ENCODE measurements around the gene NADK2. TPM values are rescaled to one million over a fixed set of nuclear protein-coding genes. Genes with fewer than 3 reads are reported as not detected.

The NADK2 gene
- total RNA-seq, 2 experiments from 2014 or later: 23.8 to 37.5 TPM

- DNase-seq (ENCODE audit: low spot score): no peak
- CTCF ChIA-PET (ENCODE audit: unreplicated experiment): no interaction called here
- peaks cover 100% of the 10 kb centered on the region for H3K36me3 ChIP-seq (ENCODE audit: insufficient read depth, low read length)
- H3K4me3 ChIP-seq (ENCODE audit: low read depth, low read length, poor library complexity, severe bottlenecking): no peak overlapping the region
- no peak for TF ChIP-seq CTCF (conservative IDR thresholded peaks at IDR 0.05; ENCODE audit: low read length)
- no peaks in the 10 kb centered on the region for H4K20me1 ChIP-seq (ENCODE audit: insufficient read depth, low read length)
- POLR2A ChIA-PET: interaction anchor here (1.1 to 3.2 kb wide), 2 partner anchors 11 to 16 kb away, joined by 3 to 17 read pairs; partner anchors contain the start of genes LMBRD2 and SKP2
- H3K9me3 ChIP-seq (ENCODE audit: low read length): no peaks in the 10 kb centered on the region
- H2AFZ ChIP-seq (ENCODE audit: low read length): no peak overlapping the region
- no peaks in the 10 kb centered on the region for H3K4me1 ChIP-seq (ENCODE audit: insufficient read depth, low read length, poor library complexity, severe bottlenecking)
- BruUV-seq (replicated peaks): no TSS peak
- no peak overlapping the region for H3K4me2 ChIP-seq (ENCODE audit: low read length)
- H3K79me2 ChIP-seq (ENCODE audit: insufficient read depth, low read depth, low read length): no peaks in the 10 kb centered on the region; the same call in 1 of the 2 replicates
- H3K27ac ChIP-seq (ENCODE audit: low read depth, low read length, poor library complexity, severe bottlenecking): no peak overlapping the region
- no peaks in the 10 kb centered on the region for H3K9me2 ChIP-seq (ENCODE audit: insufficient read depth, low read length)
- intact Hi-C loops (cut with micrococcal nuclease; ENCODE audit: unreplicated experiment): no loop called here
These were observed 73.0 kb downstream of the NADK2 start for GRCh38 chr5:36168737-36169136.

GRCh38 chr5:36164461-36164860 lies 77.3 kb downstream of the NADK2 start:
- POLR2A ChIA-PET: no interaction called here
- no peak overlapping the region for H3K4me2 ChIP-seq (ENCODE audit: low read length)
- TF ChIP-seq CTCF (conservative IDR thresholded peaks at IDR 0.05; ENCODE audit: low read length) (no peak), EZH2phosphoT487 (IDR thresholded peaks at IDR 0.05; ENCODE audit: borderline replicate concordance, low read depth, low read length) (no peak)
- DNase-seq (ENCODE audit: low spot score): no peak
- no peak overlapping the region for H3K4me3 ChIP-seq (ENCODE audit: low read depth, low read length, poor library complexity, severe bottlenecking)
- H3K79me2 ChIP-seq (ENCODE audit: insufficient read depth, low read depth, low read length): peaks cover 6% of the 10 kb centered on the region; the same call in 1 of the 2 replicates
- H3K36me3 ChIP-seq (ENCODE audit: insufficient read depth, low read length): peaks cover 100% of the 10 kb centered on the region
- no peaks in the 10 kb centered on the region for H3K9me3 ChIP-seq (ENCODE audit: low read length)
- intact Hi-C loops (cut with micrococcal nuclease; ENCODE audit: unreplicated experiment): no loop called here
- CTCF ChIA-PET (ENCODE audit: unreplicated experiment): no interaction called here
- no peaks in the 10 kb centered on the region for H3K4me1 ChIP-seq (ENCODE audit: insufficient read depth, low read length, poor library complexity, severe bottlenecking)
- no TSS peak for BruUV-seq (replicated peaks)
- H3K9me2 ChIP-seq (ENCODE audit: insufficient read depth, low read length): no peaks in the 10 kb centered on the region
- H3K27ac ChIP-seq (ENCODE audit: low read depth, low read length, poor library complexity, severe bottlenecking): no peak overlapping the region
- no peaks in the 10 kb centered on the region for H4K20me1 ChIP-seq (ENCODE audit: insufficient read depth, low read length)
- H2AFZ ChIP-seq (ENCODE audit: low read length): no peak overlapping the region

- no peaks in the 10 kb centered on the region for H4K20me1 ChIP-seq (ENCODE audit: insufficient read depth, low read length)
- H2AFZ ChIP-seq (ENCODE audit: low read length): no peak overlapping the region
- no peak overlapping the region for H3K27ac ChIP-seq (ENCODE audit: low read depth, low read length, poor library complexity, severe bottlenecking)
- H3K36me3 ChIP-seq (ENCODE audit: insufficient read depth, low read length): peaks cover 100% of the 10 kb centered on the region
- no peaks in the 10 kb centered on the region for H3K4me1 ChIP-seq (ENCODE audit: insufficient read depth, low read length, poor library complexity, severe bottlenecking)
- no peak overlapping the region for H3K4me3 ChIP-seq (ENCODE audit: low read depth, low read length, poor library complexity, severe bottlenecking)
- ChIA-PET POLR2A (no interaction called here), CTCF (ENCODE audit: unreplicated experiment) (no interaction called here)
- TF ChIP-seq CTCF (conservative IDR thresholded peaks at IDR 0.05; ENCODE audit: low read length) (no peak), EZH2phosphoT487 (IDR thresholded peaks at IDR 0.05; ENCODE audit: borderline replicate concordance, low read depth, low read length) (no peak)
- DNase-seq (ENCODE audit: low spot score): no peak
- H3K79me2 ChIP-seq (ENCODE audit: insufficient read depth, low read depth, low read length): peaks cover 7% of the 10 kb centered on the region; the same call in 1 of the 2 replicates
- H3K9me2 ChIP-seq (ENCODE audit: insufficient read depth, low read length): no peaks in the 10 kb centered on the region
- intact Hi-C loops (cut with micrococcal nuclease; ENCODE audit: unreplicated experiment): no loop called here
- no TSS peak for BruUV-seq (replicated peaks)
- no peak overlapping the region for H3K4me2 ChIP-seq (ENCODE audit: low read length)
- H3K9me3 ChIP-seq (ENCODE audit: low read length): no peaks in the 10 kb centered on the region
These were observed 78.8 kb downstream of the NADK2 start for GRCh38 chr5:36162810-36163486.
